VCaP (cell line): ENCODE measurements around the gene KLHDC10.

Experiments
- H3K27ac ChIP-seq: fragments of 450-650 bp; 2 replicates; pipeline ENCODE4 v1.5.1; 2017
- TF ChIP-seq, protein P1 (sequence below): fragments of 450-650 bp; conservative IDR thresholded peaks from 2 replicates; pipeline ENCODE4 v1.5.1; 2017; ENCODE audit warnings: mild to moderate bottlenecking, moderate library complexity

Gene KLHDC10

DNA sequence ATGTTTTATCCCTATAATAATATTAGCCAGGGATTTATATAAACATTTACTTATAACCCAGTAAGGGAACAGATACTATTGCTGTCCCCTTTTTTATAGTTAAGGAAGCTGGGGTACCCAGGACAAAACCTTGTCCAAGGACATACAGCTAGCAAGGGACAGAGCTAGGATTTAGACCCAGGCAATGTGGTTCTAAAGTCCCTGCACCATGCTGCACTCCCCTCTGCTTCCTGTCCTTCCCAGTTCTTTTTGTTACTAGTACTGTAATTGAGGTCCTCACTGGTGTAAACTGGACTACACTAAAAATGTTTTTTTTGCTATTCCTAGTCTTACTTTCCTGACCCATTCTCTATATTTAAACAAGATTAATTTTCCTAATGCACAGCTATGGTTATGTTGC lies 16.6 kb downstream of the KLHDC10 start:
- TF ChIP-seq, protein P1, sequence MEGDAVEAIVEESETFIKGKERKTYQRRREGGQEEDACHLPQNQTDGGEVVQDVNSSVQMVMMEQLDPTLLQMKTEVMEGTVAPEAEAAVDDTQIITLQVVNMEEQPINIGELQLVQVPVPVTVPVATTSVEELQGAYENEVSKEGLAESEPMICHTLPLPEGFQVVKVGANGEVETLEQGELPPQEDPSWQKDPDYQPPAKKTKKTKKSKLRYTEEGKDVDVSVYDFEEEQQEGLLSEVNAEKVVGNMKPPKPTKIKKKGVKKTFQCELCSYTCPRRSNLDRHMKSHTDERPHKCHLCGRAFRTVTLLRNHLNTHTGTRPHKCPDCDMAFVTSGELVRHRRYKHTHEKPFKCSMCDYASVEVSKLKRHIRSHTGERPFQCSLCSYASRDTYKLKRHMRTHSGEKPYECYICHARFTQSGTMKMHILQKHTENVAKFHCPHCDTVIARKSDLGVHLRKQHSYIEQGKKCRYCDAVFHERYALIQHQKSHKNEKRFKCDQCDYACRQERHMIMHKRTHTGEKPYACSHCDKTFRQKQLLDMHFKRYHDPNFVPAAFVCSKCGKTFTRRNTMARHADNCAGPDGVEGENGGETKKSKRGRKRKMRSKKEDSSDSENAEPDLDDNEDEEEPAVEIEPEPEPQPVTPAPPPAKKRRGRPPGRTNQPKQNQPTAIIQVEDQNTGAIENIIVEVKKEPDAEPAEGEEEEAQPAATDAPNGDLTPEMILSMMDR = no peak
- no peak overlapping the region for H3K27ac ChIP-seq

DNA sequence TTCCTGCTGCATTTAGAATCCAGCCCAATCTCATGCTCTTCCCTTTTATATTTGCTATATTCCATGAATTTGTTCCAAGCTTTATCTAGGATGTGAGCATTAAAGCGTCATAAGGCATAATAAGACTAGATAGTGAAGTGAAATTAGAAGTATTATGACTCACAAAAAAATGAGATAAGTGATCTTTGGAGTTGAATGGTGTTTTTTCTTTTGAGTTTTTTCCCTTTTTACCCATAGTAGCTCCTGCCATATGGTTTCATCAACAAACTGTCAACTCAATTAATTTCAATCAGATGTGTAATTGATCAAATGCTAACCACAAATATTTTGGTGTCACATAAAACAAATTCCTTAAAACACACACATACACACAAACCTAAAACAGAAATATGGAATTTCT lies 17.0 kb downstream of the KLHDC10 start:
- TF ChIP-seq, protein P1 = no peak
- H3K27ac ChIP-seq = no peak overlapping the region

DNA sequence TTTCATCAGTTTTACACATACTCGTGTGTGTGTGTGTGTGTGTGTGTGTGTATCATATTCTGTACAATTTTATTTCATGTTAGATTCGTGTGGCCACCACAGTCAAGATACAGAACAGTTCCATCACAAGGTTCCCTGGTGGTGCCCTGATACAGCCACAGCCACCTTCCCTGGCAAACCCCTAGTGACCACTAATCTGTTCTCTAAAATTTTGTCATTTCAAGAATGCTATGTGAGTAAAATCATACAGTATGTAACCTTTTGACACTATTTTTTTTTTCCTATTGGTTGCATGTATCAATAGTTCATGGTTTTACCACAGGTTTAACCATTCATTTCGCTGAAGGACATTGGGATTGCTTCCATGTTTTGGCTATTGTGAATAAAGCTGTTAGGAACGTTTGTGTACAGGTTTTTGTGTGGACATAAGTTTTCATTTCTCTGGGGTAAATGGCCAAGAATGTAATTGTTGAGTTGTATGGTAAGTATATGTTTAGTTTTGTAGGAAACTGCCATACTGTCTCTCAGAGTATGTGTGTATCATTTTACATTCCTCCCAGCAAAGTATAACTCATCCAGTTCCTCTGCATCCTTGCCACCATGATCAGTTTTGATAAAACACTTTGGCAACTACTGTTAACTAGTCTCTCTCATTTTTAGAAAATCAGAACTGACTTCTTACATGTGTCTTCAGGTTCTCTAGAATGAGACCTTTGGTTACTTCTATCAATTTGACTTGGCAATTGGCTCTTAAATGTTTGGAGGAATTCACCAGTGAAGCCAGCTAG lies 20.6 kb downstream of the KLHDC10 start:
- TF ChIP-seq, protein P1 = no peak
- H3K27ac ChIP-seq = no peak overlapping the region

DNA sequence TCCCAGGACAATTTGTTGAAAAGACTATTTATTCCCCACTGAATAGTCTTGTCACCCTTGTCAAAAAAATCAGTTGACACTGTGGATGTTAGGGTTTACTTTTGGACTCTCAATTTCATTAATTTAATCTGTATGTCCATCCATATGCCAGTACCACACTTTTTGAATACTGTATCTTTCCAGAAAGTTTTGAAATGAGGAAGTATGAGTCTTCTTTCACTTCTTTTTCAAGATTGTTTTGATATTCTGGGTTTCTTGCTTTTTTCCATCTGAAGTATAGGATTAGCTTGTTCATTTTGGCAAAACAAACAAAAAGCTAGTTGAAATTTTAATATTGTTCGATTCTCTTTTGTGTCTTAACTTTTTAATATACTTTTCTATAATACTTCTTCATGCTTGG lies 21.7 kb downstream of the KLHDC10 start:
- TF ChIP-seq, protein P1 = no peak
- H3K27ac ChIP-seq = no peak overlapping the region

DNA sequence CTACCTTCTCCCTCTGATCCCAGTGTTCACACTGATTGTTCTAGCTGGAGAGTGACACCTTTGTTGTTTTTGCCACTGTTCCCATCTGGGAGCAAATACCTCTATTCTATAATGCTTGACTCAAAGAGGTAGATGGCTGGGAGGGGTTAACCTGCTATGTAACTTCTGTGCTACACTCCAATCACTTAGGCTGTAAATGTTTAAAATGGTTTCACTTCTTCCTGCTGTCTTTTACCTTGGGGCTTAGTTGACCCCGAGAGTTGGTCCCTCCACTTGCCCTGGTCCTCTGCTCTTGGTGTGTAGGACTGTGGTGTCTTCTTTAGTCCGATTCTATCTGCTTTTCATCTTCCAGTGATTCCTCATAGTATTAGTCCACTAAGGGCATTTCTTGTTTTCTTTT lies 22.3 kb downstream of the KLHDC10 start:
- no peak overlapping the region for H3K27ac ChIP-seq
- TF ChIP-seq, protein P1 = no peak

DNA sequence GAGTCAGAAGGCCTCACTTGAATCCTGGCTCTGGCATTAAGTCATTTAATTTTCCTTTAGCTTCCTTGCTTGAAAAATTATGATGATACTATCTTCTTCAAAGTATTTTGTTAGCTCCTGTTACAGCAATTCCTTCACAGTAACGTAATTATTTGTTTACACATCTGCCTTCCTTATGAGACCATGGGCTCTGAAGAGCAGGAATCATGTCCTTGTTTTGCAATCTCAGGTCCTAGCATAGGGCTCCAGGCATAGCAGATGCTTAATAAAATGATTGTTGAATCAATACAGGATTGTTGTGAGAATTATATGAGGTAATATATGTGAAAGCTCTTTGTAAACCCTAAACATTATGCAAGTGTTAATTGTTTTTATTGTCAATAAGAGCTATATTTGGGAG lies 25.5 kb downstream of the KLHDC10 start:
- H3K27ac ChIP-seq = no peak overlapping the region; the same call in 1 of the 2 replicates
- TF ChIP-seq, protein P1 = no peak

DNA sequence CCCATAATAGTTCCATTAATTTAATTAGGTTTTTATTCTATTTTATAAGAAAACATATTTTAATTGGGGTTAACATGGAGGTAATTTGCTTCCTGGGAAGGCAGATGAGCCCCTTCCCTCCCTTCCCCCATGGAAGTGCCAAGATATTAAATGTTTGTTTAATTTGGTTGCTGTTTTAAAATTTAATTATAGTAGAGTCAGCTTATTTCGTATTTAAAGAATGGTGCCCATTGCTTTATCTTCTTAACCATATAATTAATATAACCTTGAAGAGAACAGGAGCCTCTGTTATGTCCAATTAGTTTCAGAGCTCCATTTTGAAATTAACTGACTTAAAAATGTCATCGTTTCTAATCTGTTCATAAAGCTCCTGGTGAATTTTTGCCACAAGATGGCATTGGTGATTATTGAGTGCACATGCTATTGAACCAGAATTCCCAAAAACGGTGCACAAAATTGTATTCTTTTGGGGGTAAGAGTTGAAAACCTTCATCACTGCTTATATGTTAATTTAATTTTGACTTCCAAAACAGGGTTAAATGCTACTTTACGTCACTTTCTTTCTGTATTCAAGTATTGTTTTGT lies 26.0 kb downstream of the KLHDC10 start:
- no peak overlapping the region for H3K27ac ChIP-seq
- TF ChIP-seq, protein P1 = peak; percentile 61
